Stimulated activated CD4-positive, alpha-beta T cell treated with anti-CD3 and anti-CD28 coated beads, Interleukin-1b, Interleukin-23, amount 100 ng/mL, for 4 hours (primary cell): ENCODE measurements around the gene KRI1.

Source experiments
- DNase-seq, 2 donors: peaks; one replicate each; pipeline ENCODE4 v3.0.0-alpha.2; 2020; ENCODE audit warnings: low read depth in 2 of 2

The KRI1 gene

GRCh38 chr19:10518444-10519361, 47.1 kb downstream of the KRI1 start:
- no peak for DNase-seq

GRCh38 chr19:10517760-10518443, 47.9 kb downstream of the KRI1 start:
- no peak for DNase-seq

GRCh38 chr19:10517361-10517759, 48.5 kb downstream of the KRI1 start, which contains the start of gene S1PR5:
S1PR5 (minus strand) TSS chr19:10517447; CDS start chr19:10515011, 2,436 bp downstream.
- DNase-seq = no peak

- no peak for DNase-seq
Observed at GRCh38 chr19:10516671-10517286, 49.0 kb downstream of the KRI1 start.

GRCh38 chr19:10516064-10516385, 49.8 kb downstream of the KRI1 start:
- no peak for DNase-seq

GRCh38 chr19:10514211-10515145, 51.3 kb downstream of the KRI1 start:
- no peak for DNase-seq

GRCh38 chr19:10513223-10513622, 52.6 kb downstream of the KRI1 start:
- DNase-seq = no peak

GRCh38 chr19:10510301-10510802, 55.5 kb downstream of the KRI1 start:
- peak; percentile 50 to 54 for DNase-seq

GRCh38 chr19:10508707-10509106, 57.1 kb downstream of the KRI1 start:
- no peak for DNase-seq

- no peak for DNase-seq
Observed at GRCh38 chr19:10508036-10508435, 57.8 kb downstream of the KRI1 start.

- peak; percentile 78 to 81 for DNase-seq
Observed at GRCh38 chr19:10505583-10506229, 60.1 kb downstream of the KRI1 start.
